DMS 273 (cell line): ENCODE measurements around the gene RAPGEF6.
"Not testable (repeated sequence)": the region's sequence is repeated elsewhere in the genome, so short reads cannot be mapped to it uniquely, and the experiment has no call there.

ENCODE experiments used
- DNase-seq: peaks from one replicate; lab custom pipeline; 2025; ENCODE audit not compliant: unreplicated experiment; lab: John Stamatoyannopoulos, UW

RAPGEF6 gene

DNA sequence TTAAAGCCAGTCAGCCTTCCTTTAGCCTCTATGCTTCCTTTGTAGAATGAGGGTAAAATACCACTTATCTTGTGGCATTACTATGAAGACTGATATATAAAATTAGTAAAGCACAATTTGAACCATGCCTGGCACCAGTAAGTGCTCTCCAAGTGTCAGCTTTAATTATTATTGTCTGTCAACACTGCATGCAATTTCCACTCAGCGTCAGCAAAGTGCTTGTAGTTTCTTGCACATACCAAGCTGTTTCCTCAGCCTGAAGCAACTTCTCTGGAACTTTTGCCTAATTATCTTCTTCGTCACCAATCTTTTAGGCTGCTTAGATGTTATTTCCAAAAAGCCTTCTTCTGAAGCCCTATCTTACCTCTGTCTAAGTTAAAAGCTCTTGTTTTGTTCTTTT lies 193.8 kb downstream of the RAPGEF6 start:
- no peak for DNase-seq

DNA sequence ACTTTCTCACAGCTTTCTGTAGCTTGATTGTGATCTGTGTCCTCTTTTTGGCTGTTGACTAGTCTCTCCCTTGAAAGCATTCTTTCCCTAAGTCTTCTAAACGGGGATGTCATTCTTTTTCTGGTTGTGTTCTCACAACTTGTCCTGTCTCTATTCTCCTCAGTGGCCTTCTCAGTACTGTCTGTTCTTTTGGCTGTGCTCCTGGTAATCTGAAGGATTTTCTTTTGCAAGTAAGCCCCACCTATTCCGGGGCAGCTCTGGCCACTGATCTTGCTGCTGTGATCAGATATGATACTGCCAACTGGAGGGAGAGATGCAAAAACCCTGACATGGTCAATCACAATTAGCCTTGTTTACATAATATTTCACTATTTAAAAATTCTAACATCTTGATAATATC lies 198.9 kb downstream of the RAPGEF6 start:
- DNase-seq: no peak

DNA sequence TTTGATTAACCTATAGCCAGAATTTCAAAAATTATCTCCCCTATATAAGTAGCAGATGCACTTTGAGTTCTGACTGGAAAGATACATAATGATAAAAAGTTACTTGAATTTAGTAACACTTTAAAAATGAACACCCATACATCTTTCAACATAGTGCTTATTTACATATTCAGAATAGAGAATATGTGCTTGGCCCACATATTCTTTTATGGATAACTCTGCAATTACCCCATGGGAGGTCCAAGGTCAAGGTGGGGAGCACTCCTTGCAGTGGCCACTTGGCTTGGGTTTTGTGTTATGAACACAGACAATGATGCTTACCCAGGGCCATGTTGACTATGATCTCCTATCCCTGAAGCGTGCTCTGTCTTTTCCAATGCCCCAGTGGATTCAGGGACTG lies 201.9 kb downstream of the RAPGEF6 start:
- DNase-seq: no peak

DNA sequence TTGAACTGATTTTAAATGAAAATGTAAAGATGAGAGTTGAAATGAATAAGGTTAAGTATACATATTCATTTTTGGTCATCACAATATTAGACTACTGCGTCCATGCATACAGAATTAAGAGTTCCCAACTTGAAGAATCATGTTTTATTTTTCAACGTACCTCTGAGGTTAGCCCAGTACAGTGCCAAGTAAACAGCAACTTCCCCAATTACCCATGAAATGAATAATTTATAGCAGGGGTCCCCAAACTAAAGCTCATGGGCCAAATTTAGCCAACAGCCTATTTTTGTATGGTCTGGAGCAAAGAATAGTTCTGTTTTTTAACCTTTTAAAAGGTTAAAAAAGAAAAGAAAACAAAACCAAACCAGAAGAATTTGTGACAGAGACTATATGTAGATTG lies 203.2 kb downstream of the RAPGEF6 start:
- no peak for DNase-seq

DNA sequence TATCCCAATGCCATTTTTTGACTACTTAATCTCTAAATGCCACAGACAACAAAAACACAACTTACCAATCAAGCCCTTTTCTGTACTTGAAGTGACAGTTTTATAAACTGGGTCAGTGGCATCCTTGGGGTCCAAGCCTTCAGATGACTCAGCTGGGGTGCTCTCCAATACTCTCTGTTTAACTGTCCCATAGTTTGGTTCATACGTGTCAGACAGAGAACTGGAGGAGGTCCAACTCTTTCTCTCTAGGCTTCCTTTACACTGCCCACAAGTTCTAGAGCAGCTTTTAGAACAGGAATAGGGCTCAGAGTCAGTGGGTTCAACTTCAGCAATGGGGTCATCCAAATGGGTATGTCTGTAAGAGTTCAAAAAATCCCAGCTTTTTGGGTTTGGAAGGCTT lies 204.2 kb downstream of the RAPGEF6 start:
- no peak for DNase-seq

DNA sequence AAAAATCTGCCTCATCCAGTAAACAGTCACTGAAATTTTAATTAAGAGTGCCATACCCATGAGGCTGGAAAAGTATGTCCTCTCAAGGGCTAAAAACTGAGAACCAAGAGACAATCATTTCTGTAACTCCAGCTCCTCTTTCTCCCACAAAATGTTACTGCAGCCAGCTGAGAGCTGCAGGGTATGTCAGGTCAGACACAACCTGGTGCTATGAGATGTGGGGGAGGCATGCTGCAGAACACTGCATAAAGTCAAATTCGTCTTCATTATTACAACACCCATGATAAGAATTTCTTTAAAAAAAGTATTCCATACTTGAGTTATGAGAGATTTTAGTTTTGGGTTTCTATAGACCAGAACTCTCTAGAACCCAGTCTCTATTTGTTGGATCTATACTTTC lies 209.0 kb downstream of the RAPGEF6 start:
- DNase-seq: no peak

DNA sequence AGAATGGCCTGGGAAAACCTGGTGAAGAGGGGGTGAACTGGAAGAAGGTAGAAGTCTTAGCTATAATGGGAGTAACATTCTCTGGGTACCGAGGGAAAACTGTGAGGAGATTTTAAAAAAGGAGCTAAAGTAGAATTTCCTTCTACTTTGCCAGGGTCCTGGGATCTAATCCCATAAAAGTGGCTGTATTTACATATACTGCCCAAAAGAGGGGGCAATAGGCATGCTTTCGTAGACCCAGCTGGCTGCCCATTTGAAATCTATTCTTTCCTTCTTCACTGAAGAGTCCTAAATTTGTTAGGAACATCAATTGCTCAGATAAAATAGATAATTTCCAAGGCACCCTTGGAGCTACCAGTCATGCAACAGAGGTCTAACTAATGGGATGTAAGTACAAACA lies 212.0 kb downstream of the RAPGEF6 start:
- peak; percentile 52 for DNase-seq

DNA sequence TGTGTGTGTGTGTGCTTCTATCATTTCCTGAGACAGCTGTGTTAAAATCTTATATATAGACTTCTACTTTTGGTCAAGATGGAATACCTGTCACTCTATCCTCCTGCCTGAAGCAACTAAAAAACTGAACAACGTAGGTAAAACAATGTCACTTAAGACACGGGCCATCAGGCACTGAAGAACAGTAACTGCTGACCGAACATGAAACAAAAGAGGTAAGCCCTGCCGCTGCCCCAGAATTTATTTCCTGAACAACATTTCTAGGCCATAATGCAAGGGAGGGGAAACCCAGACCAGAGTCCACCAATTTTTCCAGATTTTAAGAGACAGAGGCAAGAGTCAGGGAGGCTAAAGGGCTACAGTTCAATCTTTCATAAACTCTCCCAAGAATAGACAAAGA lies 215.2 kb downstream of the RAPGEF6 start:
- DNase-seq: no peak

DNA sequence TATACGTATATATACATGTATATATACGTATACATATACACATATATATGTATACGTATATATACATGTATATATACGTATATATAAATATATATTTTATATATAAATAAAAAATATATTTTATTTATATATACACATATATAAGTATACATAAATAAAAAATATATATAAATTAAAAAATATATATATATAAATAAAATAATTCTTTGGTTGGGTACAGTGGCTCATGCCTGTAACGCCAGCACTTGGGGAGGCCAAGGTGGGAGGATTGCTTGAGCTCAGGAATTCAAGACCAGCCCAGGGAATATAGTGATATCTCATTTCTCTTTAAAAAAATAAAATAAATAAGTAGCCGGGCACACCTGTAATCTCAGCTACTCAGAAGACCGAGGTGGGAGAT lies 216.2 kb downstream of the RAPGEF6 start:
- no peak for DNase-seq

DNA sequence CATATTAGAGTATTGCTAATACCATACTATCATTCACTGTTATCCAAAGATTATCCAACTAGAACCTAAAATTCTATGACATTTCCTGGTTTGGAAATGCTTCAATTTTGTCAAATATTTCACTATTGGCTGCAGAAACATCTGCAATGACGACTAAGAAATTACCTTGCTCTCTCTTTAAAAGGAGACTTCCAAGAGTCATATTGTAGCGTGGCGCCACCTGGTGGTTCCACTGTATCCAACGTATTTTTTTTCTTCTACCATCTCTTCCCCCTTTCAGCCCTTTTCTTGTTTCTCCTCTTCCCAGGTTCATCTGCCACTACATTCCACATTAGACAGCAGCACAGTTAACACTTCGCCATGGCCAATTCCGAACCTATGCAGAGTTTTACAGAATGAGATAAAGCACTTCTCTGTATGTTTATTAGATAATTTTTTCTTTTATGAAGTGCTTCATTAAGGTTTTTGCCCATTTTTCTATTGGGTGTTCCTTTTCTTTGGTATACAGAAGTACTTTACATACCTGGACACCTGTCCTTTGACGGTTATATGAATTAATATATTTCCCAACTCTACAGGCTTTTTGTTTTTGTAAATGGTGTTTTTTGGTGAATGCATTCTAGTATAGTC lies 217.7 kb downstream of the RAPGEF6 start:
- DNase-seq: peak; percentile 84

DNA sequence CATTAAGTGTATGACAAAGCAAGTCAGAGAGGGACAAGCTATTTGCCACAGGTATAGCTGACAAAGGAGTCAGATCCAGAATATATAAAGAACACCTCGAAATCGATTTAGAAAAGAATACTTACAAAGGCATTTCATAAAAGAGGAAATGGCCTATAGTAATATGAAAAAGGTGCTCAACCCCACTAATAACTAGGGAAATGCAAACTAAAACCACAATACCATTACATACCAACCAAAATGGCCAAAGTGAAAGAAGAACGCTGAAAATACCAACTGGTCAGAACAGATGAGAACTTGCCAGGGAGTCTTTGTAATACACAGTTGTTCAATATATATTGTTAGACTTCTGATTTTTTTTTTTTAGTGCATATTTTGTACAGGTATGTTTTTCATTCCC lies 218.3 kb downstream of the RAPGEF6 start:
- no peak for DNase-seq

DNA sequence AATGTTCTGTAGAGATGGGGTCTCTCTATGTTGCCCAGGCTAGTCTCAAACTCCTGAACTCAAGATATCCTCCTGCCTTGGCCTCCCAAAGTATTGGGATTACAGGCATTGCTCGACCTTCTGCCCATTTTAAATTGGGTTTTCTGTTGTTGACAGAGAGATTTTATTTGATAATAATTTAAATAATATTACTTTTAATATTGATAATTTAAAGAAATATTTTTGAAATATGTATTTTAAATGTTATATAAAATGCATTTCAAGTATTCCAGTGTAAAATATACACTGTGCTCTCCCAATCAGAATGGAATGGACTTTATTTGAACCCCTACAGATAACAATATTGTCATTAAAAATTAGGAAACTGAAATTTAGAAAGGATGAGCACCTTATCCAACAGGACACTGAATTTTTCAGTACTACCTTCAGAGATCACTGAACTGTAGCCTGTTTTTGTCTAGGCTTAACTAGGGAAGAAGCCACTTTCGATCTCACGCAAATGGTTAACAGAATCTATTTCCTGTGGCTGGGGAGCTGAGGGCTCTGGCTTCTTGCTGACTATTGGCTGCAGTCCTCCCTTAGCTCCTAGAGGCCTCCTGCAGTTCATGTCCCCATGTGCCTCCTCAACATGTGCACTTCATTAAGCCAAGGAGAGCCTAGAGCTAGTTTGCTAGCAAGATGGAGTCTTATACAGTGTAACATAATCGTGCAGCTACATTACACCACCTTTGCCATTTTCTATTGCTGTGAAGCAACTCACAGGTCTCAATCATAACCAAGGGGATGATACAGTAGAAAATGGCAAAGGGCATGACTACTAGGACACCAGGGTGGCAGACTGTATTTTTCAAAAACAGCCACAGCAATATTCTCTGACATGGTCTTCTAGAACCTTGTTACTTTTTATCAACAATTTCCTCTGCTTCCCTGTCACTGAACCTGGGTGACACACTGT lies 221.1 kb downstream of the RAPGEF6 start:
- no peak for DNase-seq

DNA sequence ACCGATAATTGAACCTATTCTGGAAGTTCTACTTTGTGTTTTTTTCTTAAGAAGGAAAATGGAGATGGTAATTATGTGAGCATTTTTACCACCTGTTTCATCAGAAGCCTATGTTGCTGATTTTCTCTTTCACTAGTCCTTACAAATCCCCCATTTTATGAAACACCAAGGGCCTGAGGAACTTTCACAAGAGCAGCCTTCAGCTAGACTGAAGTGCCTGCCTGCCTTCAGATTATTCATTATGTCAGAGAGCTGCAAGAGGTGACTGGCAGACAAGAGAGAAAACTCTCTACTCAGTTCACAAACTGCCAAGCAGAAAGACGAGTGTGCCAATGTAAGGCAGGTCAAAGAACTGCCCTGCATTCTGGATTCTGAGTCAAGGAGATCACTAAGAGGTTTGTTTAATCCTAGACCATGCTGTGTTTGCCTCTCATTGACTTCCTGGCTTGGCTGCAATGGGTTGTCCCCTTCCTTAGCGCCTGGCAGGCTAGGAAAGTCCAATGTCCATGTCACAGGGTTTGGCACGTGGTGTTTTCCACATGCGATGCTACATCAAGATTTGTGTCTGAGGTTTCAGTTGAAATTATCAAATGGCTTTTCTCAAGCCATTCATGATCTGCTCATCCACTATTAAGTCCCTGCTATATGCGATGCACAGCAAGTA lies 227.9 kb downstream of the RAPGEF6 start:
- no peak for DNase-seq

DNA sequence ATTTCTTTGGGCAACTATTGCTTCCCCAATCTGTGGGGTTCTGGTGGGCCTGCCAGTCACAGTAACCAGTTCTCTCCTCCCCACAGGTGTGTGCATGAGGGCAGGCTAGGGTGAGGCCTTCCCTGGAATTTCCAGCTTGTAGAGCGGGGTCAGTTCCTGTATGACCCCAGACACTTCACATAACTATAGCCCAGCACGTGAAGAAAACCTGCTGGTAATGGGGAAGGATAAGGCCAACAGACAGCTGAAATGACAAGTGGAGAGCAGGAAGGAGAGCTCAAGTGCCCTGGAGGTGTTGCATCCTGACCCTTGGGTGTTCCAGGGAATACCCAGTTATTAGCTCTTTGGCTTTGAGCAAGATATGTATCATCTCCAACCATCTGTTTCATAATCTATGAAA lies 229.0 kb downstream of the RAPGEF6 start:
- no peak for DNase-seq

DNA sequence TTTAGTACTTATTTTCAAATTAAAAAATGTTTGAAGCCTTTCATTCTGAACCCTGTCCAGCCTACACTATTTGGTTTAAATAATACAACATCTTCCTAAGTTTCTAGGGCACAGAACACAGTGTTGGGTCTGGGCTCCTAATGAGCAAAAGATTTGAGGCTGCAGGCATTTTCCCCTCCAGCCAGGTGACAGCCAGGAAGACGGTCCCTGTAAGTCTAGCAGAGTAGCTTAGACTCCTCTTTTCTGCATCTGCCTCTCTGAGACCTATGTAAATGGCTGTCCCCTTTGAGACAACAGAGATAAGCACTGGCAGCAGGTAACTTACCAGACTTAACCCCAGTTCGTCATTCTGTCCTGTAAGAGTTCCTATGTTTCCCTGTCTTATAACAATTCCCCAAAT lies 229.4 kb downstream of the RAPGEF6 start:
- DNase-seq: no peak

DNA sequence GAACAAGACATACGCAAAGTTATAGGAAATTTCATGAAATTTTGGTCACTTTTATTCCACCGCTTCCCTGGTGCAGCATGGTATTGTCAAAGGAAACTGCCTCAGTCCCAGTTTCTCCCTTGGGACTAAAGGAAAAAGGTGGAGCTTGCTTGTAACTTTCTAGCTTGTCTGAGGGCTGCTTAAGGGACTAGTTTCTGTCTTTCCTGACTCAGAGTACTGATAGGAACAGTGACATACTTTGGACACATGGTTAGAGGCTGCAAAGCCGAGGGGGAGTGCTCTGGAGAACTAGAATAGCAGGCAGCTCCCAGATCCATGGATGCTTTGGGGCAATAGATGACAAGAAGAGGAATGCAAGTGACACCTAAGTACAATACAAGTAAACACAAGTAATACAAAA lies 234.4 kb downstream of the RAPGEF6 start:
- DNase-seq: no peak

DNA sequence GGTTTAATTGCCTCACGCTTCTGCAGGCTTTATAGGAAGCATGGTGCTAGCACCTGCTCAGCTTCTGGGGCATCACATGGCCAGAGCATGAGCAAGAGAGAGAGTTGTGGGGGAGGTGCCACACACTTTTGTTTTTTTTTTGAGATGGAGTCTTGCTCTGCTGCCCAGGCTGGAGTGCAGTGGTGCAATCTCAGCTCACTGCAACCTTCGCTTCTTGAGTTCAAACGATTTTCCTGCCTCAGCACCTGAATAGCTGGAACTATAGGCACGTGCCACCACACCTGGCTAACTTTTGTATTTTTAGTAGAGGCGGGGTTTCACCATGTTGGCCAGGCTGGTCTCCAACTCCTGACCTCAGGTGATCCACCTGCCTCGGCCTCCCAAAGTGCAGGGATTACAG lies 236.0 kb downstream of the RAPGEF6 start:
- DNase-seq: not testable (repeated sequence)

DNA sequence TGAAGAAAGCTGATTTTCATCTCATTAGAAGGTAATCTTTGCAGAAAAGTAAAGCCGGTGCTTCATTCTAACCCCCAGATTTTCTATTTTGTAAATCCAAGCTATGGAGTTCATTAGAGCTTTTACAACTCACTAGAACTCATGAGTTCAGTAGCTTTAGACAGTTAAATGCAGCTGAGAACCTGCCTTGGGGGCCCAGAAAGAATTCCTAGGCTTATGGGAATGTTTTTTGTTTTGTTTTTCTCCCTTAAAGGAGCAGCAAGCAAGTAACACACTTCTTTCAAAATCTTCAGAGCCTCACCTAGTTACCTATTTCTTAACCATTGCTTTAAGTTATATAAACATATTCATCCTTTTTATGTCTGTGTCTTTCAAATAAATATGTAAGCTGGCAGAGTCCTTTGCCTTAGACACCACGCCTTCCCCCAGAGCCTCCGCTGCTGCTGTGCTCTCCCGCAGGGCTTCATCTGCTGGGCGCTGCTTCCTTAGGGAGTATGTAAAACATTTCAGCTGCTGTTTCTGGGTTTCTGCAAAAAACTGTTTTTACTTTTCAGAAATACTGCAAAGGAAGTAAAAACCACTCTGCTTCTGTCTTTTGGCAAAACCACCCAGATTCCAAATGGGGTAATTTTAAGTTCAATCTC lies 238.3 kb downstream of the RAPGEF6 start:
- no peak for DNase-seq

DNA sequence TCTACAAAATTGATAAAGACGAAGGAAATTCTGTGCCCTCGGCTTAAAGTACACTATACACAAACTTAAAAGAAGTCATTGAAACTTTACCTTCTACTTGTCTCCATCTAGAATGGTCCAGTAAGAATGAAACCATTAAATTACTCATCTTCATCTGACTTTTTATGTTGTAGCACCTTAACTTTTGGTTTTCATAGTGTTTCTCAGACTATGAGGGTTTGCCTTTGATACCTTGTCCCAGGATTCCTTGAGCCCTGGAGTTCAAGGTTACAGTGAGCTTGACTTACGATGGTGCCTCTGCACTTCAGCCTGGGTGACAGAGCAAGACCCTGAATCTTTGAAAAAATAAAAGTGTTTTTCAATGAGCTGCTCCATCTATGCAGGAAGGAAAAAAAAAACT lies 239.0 kb downstream of the RAPGEF6 start:
- no peak for DNase-seq

DNA sequence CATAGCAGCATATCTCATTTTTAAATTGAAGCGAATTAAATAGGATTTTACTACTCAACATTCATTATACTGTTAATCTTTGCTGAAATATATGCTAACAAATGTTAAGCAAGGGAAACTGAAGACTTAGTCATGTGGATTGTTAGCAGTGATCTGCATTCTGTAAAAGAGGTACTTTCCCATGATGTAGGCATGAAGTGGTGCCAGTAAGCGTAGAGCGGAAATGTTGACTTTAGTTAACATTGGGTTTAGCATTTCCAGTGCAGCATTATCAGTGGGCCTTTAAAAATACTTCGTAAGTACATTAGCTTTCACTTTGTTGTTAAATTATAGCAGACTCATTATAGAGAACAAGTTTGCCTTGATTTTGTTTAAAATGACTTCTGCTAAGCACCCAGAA lies 240.9 kb downstream of the RAPGEF6 start:
- no peak for DNase-seq

DNA sequence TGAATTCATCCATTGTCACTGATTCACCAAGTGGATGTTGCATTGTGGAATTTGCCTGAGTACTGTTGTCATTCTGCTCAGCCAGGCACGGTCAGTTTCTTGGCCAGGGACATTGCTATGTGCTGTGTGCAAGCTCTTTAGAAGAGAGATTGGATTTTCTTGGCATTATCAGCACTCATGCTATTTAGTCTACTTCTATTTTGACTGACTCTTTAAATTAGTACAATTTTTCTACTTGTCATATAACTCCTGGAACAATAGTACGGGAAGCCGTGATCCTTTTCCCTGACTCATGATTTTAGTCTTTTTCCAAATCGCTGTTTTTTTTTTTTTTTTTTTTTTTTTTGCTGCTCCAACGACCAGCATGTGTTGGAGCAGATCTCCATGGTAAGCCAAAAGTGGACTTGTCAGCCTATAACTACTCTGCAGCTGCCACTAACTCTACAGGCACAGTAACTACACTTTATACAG lies 241.5 kb downstream of the RAPGEF6 start:
- no peak for DNase-seq
